Limb (tissue), 2 donors: ENCODE results near the gene BDH1.

Source experiments
- DNase-seq, 2 donors: peaks; one replicate each; pipeline ENCODE4 v3.0.0-alpha.2; 2016; ENCODE audit errors: extremely low spot score in 2 of 2

Gene BDH1

GRCh38 chr3:197547306-197548011 lies 8.3 kb downstream of the BDH1 start:
- no peak for DNase-seq

DNA sequence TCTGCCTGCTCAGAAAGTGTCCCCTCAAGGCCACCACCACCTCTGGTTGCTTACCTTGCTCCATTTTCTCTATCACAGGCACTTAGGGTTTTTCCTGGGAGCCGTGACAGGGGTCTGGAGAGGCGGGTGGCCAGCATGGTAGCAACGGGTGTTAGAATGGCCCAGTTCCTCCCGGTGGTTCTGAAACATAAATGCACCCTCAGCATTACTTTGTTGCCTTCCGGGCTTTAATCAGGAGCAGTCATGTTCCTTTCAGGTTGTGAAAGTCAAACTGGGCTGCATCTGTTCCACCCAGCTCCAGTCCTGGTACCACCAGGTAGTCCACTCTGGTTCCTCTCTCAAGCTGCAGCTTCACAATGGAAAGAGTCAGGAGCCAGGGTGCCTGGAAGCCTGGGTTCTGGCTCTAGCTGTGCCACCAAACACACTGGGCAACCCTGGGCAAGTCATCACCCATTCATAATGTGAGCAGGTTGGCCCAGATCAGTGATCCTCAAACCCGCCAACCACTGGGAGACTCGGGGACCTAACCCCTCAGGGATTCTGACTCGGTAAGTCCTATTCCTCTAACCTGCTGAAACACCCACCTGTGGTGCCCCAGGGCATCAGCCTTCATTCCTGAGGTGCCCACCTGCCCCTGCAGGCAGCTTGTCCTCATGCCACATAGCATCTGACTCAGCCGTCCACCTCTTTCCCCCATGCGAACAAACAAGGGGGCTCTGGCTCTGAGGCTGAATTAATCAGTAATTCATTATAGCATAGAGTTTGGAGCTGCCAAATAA lies 9.3 kb downstream of the BDH1 start:
- no peak for DNase-seq

GRCh38 chr3:197545571-197545970 lies 10.2 kb downstream of the BDH1 start:
- no peak for DNase-seq

GRCh38 chr3:197545101-197545500 lies 10.7 kb downstream of the BDH1 start:
- no peak for DNase-seq

GRCh38 chr3:197542741-197543454 lies 12.9 kb downstream of the BDH1 start:
- no peak for DNase-seq

DNA sequence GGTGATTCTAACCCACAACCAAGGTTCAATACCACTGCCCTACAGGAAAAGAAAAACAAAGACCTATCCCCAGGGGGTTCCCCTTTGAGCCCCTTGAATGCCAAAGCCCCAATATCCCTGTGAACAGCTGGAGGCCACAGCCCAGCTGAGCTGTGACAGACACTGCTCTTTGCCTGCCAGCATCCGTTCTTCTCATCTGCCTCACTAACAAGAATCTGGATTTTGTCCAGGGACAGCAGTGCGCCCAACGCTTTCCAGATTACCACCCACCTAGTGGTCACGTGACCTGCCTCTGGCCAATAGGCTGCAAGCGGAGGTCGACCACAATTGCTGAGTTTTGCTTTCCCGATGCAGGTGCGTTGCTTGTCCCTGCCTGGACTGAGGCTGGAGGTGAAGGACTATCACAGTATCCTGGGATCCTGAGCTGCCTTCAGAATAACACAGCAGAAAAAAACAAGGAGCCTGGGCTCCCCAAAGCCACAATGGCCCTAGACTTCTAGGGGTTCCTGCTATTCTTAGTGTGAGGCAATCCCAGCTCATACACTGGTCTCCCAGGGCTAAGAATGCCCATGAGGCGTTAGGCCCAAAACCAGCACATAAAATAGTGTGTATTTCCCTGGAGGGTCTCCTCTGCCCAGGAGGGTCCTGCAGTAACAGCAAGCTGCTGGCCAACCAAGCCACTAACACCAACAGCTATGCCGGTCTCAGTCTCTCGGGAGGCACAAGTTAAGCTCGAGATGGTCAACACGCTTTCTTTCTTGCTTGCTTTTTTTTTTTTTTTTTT lies 13.8 kb downstream of the BDH1 start:
- peak; percentile 67 to 71 for DNase-seq

DNA sequence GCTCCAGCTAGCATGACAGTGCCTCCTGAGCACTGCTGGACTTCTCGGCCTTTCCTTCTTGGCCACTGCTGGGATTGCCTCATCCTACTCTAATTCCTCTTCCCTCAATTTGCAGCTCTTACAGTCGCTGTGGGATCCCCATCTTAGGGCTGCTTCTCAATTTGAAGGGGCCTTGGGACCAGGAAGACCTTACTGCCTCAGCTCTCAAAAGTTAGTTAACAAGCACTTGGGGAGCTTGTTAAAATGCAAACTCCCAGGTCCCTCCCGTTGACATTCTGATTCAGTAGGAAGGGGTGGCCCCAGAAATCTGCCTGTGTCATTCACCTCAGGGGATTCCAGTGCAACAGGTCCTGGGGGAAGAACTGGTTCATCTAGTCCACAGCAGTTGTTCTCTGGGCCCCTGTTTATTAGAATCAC lies 14.8 kb downstream of the BDH1 start:
- DNase-seq, result no peak

DNA sequence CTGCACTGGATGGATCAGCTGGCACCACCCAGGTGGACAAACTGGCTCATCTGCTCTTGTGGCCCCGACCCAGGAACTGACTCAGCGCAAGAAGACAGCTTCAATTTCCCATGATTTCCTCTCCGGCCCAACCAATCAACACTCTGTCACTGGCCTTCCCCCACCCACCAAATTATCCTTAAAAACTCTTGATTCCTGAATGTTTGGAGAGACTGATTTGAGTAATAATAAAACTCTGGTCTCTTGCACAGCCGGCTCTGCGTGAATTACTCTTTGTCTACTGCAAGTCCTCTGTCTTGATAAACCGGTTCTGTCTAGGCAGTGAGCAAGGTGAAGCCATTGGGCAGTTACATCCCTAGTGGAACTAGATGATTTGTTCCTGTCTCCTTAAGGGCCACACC lies 16.1 kb downstream of the BDH1 start:
- no peak for DNase-seq

- no peak for DNase-seq
Observed at GRCh38 chr3:197533927-197534725, 21.6 kb downstream of the BDH1 start.

DNA sequence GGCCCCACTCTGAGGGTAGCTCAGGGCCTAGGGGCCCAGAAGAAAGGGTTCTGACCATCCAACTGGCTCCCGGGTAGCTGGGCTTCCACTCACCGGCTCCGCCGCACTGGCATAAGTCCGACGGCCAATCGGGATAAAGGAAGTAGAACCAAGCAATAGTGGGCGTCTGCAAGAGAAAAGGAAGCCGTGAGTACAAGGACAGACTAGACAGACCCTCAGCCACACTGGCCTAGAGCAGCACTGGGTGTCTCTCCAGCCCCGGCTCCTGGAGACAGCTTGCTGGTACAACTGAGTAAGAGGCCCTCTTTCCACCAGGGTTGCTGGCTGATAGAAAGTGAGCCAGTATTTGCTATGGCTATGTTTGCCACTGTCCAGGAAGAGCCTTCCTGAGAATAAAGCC lies 22.4 kb downstream of the BDH1 start:
- DNase-seq, result no peak

DNA sequence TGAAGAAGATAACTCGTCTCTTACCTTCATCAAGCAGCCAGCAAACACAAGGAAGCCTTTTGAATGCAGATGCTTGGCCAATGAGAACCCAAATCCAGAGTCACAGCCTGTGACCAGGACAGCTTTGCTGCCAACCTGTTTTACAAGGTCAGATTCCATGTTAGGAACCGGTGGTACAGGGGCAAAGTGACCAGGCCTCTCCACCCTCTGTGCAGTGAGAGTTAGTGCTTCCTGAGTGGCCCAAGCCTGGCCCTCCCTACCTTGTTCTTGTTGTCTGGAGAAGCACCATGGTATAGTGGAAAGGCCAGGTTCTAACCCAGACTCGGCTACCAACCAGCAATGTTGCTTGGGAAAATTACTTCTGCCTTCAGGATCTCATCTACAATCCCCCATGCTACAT lies 23.4 kb downstream of the BDH1 start:
- DNase-seq, result no peak

DNA sequence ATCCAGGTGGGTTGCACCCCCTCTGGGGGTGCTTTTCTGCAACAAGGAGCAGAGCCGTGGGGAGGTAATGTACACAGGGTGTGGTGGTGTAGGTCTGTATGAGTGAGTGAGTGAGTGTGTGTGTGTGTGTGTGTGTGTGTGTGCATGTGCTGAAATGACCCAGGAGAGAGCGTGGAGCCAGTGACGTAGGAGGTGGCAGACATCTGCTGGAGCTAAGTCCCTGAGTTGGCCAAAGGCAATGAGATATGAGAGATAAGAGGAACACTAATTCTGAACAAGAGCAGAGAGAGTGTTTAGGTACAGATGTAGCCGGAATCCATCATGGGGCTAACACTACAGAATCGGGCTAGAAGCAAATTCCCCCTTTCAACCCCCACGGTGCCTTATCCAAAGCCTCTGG lies 27.6 kb downstream of the BDH1 start:
- DNase-seq, result peak in 1 of 2 donors; percentile 21

DNA sequence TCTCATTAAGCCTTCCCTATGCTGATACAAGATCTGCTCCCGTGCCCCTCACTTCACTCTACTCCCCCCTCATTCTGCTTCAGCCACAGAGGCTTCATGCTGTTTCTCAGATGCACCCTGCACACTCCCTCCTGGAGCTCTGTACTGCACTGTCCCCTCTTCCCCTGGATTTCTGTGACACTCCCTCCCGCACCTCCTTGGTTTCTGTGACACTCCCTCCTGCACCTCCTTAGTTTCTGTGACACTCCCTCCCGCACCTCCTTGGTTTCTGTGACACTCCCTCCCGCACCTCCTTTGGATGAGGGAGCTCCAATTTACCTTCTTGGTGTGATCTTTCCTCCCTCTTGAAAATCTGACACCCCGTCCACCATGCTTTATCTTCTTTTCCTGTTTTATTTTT lies 28.2 kb downstream of the BDH1 start:
- no peak for DNase-seq

- DNase-seq, result no peak
Observed at GRCh38 chr3:197525706-197526105, 30.1 kb downstream of the BDH1 start.

GRCh38 chr3:197524128-197524527 lies 31.6 kb downstream of the BDH1 start:
- no peak for DNase-seq

- DNase-seq, result peak in 1 of 2 donors; percentile 23
Observed at GRCh38 chr3:197523526-197523925, 32.2 kb downstream of the BDH1 start.

DNA sequence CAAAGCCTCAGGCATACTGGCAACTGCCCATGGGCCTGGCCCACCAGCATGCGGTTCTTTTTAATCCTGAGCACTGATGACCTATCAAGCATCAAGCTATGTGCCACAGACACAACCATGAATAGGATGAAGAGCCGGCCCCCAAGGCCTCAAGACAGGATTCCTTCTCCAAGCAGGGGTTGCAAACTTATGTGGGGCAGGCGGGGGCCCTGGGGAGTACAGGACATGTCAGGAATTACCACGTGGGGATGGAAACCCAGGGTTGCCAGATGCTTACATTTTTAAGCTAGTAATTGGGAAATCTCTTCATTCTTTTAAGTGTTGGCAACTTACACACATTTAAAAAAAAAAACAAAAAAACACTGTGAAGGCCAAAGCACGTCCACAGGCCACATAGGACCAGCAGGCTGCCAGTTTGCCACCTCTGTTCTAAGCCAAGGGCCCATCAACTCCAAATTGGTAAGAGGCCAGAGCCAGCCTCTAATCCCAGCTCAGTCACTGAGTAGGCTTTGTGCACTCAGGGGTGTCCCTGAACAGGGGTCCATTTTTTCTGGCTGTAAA lies 32.8 kb downstream of the BDH1 start:
- no peak for DNase-seq

- no peak for DNase-seq
Observed at GRCh38 chr3:197522183-197522715, 33.5 kb downstream of the BDH1 start.

DNA sequence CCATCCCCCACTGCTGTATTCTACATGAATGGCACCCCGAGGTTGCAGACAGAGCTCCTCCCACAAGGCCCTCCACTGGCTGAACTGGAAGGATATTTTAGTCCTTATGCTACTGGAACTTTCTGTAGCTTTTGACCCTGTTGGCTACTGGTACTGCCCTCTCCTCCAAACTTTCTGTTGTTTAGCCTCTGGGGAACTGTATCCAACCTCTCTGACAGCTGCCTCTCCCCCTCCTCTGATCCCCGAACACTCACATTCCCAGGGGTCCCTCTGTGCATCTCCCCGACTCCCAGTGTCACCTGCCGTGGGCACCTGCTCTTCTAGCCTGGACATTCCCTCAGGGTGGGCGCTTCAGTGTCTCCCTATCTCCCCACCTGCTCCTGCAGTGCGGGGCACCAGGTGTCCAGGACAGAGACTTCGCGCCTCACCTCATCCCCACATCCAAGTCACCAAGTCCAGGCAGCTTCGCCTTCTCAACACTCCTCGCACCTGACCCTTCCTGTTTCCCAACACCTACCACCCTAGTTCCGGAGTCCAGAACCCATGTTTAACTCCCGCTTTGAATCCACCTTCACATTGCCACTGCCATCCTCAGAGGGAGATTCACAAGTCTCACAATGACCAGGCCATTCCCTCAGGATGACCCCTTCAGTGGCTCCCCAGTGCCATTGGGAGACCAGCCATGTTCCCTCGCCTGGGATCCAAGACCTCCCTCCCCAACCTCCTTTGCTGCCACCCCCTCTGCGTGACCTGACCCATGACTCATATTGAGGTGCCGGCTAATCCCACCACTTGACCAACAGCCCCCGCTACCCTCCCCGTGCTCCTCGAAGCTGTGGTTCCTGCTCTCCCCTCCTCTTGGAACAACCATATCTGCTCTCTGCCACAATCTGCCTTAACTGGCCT lies 34.2 kb downstream of the BDH1 start:
- DNase-seq, result peak in 1 of 2 donors; percentile 25
